ENCODE data around the gene CSTF2.

Gene CSTF2

DNA sequence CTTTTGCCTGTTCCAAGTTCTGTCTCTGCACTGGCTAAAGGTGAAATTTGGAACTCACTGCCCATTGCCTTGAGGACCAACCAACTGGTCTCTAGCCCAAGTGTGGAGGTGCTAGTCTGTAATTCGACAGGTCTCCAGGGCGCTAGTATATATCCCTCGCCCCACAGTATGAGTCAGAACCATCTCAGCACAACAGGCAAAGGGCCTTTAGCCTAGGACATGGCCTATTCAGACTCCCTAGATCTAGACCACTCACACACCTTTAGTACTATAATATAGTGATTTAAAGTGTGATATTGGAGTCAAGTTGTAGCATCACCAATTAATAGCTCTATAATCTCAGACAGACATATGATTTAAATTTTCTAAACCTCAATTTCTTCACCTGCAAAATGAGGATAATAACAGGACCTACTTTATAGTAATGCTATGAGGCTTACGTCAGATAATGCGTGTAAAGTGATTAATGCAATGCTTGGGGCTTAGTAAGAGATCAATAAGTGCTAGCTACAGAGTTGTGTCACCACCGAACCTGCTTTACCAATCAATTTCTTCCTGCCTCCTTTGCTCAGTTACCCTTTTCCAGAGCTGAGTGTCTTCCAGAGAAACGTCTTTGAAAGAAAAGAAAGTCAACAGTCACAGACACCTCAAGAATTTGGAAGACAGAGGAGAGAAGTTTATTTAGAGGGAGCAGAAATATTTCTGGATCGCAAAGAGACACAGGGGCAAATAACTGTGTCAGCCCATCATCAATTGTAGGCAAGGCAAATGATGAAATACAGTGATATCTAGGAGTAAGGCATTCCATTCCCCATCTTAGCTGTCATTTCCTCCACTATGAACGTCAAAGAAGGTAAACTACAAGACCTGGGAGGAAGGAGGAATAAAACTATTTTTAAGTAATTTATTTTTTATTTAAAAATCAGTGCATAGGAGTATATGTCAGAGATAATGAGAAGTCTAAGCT, 51.7 kb downstream of the CSTF2 start:
- no peak for DNase-seq

- no peak for DNase-seq
Observed at GRCh38 chrX:100874325-100874724, 54.1 kb downstream of the CSTF2 start, which contains the start of gene NOX1. TSS of gene NOX1 (minus strand) at chrX:100874359. CDS start at chrX:100874139, 220 bp downstream.

DNA sequence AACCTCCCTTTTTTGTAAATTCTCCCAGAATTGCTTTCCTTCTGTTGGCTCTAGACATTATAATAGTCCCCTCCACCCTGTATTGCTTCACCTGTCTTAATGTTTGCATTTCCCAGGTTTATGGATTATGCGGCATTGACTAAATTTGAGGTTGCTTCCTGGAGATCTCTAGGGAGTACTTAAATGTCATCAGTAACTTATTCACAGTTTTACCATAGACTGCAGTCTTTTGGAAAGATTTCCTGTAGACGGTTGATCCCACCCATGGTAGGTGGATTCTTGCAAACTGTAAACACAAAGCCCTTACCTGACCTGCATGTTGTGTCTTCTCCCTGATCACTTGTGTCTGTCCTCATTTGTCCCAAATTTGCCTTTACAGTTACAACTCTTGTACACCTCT, 60.2 kb downstream of the CSTF2 start:
- no peak for DNase-seq

DNA sequence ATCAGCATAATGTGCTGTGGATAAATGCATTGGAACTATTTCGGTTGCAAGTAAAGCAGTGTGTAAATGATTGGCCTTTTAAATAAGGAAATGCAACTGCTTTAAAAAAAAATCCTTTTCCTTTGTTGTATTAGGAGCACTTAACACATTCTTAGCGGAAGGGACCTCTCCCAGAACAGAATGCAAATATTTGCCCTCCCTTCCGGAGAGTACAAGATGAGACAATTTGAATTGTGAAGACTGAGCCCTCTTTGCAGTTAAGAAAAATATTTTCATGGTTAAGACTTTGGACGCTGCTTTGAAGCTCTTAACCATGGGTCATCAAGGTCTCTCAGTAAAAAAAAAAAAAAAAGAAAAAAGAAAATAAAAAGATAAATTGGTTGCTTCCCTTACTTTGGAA, 63.5 kb downstream of the CSTF2 start:
- no peak for DNase-seq
